SK-N-SH treated with all-trans-retinoic acid at 6 μM for 48 hours (cell line): ENCODE results near the gene ANKRD28.
"Not testable (repeated sequence)": the region's sequence is repeated elsewhere in the genome, so short reads cannot be mapped to it uniquely, and the experiment has no call there.

Experiments used
- ATAC-seq: fragments of 200-7000 bp; cut with Tn5 transposase; 3 replicates; pipeline ENCODE4 v1.9.1; 2020; ENCODE audit warnings: mild to moderate bottlenecking, moderate library complexity
- BACH2 ChIP-seq: fragments of 250-450 bp; sonication (Bioruptor Pico); IDR thresholded peaks from 2 replicates; pipeline ENCODE4 v1.9.0; 2021; ENCODE audit warnings: mild to moderate bottlenecking, borderline replicate concordance
- CSDC2 ChIP-seq: fragments of 250-450 bp; sonication (Bioruptor Pico); IDR thresholded peaks from 2 replicates; pipeline ENCODE4 v1.5.0; 2020; ENCODE audit warnings: mild to moderate bottlenecking, moderate library complexity
- CSRNP3 ChIP-seq: fragments of 250-450 bp; sonication (Bioruptor Pico); IDR thresholded peaks from 2 replicates; pipeline ENCODE4 v1.5.1; 2021; ENCODE audit warnings: mild to moderate bottlenecking, moderate library complexity
- GLIS3 ChIP-seq: fragments of 250-450 bp; sonication (Bioruptor Pico); IDR thresholded peaks from 2 replicates; pipeline ENCODE4 v1.5.0; 2020; ENCODE audit warnings: mild to moderate bottlenecking, moderate library complexity
- ISL1 ChIP-seq: fragments of 250-450 bp; sonication (Bioruptor Pico); IDR thresholded peaks from 2 replicates; pipeline ENCODE4 v2.1.2; 2022; ENCODE audit warnings: mild to moderate bottlenecking, moderate library complexity
- TCF4 ChIP-seq: fragments of 250-450 bp; sonication (Bioruptor Pico); IDR thresholded peaks from 2 replicates; pipeline ENCODE4 v1.8.0; 2021; ENCODE audit warnings: mild to moderate bottlenecking, moderate library complexity, borderline replicate concordance
- ZC3H10 ChIP-seq: fragments of 250-450 bp; sonication (Bioruptor Pico); IDR thresholded peaks from 2 replicates; pipeline ENCODE4 v1.5.1; 2021; ENCODE audit warnings: mild to moderate bottlenecking, moderate library complexity
- ZFP3 ChIP-seq: fragments of 250-450 bp; sonication (Bioruptor Pico); IDR thresholded peaks from 2 replicates; pipeline ENCODE4 v1.5.0; 2020; ENCODE audit warnings: mild to moderate bottlenecking, moderate library complexity
- ZFP30 ChIP-seq: fragments of 450-650 bp; formaldehyde crosslinking; IDR thresholded peaks from 2 replicates; pipeline ENCODE4 v1.5.0; 2022; ENCODE audit warnings: mild to moderate bottlenecking, moderate library complexity
- ZNF8 ChIP-seq: fragments of 450-650 bp; formaldehyde crosslinking; IDR thresholded peaks from 2 replicates; pipeline ENCODE4 v1.5.0; 2020; ENCODE audit warnings: mild to moderate bottlenecking, moderate library complexity
- TF ChIP-seq, protein P1 (sequence below): fragments of 250-450 bp; sonication (Bioruptor Pico); IDR thresholded peaks from 2 replicates; pipeline ENCODE4 v1.8.0; 2021; ENCODE audit warnings: low read depth, mild to moderate bottlenecking, moderate library complexity, borderline replicate concordance

Gene ANKRD28

DNA sequence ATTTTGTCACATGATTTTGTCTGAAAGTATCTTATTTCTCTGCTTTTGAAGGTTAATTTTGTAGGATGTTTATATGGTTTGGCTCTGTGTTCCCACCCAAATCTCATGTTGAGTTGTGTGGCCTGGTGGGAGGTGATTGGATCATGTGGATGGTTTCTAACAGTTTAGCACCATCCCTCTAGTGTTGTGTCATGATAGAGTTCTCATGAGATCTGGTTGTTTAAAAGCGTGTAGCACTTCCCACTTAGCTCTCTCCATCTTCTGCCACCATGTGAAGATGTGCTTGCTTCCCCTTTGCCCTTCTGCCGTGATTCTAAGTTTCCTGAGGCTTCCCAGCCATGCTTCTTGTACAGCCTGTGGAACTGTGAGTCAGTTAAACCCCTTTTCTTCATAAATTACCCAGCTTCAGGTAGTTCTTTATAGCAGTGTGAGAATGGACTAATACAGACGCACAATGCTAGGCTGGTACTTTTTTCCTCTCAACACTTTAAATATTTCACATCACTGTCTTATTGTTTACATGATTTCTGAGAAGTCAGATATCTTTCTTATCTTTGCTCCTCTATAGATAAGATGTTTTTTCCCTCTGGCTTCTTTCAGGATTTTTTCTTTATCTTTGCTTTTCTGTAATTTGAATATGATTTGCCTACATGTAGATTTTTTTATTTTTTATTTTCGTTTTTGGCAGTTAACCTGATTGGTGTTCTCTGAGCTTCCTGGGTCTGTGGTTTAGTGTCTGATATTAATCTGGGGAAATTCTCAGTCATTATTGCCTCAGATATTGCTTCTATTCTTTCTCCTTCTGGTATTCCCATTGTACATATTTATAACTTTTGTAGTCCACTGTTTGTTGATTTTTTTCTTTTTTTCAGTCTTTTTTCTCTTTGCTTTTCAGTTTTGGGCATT lies 174.0 kb downstream of the ANKRD28 start:
- ATAC-seq = no peak
- TF ChIP-seq ISL1 (no peak), ZFP30 (CRISPR knock-in tag) (no peak), ZC3H10 (CRISPR knock-in tag) (no peak), TCF4 (CRISPR knock-in tag) (no peak), GLIS3 (CRISPR knock-in tag) (no peak), CSRNP3 (CRISPR knock-in tag) (no peak), ZFP3 (no peak), BACH2 (CRISPR knock-in tag) (no peak), ZNF8 (CRISPR knock-in tag) (no peak), CSDC2 (CRISPR knock-in tag) (no peak)
- TF ChIP-seq, protein P1, sequence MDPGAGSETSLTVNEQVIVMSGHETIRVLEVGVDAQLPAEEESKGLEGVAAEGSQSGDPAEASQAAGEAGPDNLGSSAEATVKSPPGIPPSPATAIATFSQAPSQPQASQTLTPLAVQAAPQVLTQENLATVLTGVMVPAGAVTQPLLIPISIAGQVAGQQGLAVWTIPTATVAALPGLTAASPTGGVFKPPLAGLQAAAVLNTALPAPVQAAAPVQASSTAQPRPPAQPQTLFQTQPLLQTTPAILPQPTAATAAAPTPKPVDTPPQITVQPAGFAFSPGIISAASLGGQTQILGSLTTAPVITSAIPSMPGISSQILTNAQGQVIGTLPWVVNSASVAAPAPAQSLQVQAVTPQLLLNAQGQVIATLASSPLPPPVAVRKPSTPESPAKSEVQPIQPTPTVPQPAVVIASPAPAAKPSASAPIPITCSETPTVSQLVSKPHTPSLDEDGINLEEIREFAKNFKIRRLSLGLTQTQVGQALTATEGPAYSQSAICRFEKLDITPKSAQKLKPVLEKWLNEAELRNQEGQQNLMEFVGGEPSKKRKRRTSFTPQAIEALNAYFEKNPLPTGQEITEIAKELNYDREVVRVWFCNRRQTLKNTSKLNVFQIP (CRISPR knock-in tag) = no peak

DNA sequence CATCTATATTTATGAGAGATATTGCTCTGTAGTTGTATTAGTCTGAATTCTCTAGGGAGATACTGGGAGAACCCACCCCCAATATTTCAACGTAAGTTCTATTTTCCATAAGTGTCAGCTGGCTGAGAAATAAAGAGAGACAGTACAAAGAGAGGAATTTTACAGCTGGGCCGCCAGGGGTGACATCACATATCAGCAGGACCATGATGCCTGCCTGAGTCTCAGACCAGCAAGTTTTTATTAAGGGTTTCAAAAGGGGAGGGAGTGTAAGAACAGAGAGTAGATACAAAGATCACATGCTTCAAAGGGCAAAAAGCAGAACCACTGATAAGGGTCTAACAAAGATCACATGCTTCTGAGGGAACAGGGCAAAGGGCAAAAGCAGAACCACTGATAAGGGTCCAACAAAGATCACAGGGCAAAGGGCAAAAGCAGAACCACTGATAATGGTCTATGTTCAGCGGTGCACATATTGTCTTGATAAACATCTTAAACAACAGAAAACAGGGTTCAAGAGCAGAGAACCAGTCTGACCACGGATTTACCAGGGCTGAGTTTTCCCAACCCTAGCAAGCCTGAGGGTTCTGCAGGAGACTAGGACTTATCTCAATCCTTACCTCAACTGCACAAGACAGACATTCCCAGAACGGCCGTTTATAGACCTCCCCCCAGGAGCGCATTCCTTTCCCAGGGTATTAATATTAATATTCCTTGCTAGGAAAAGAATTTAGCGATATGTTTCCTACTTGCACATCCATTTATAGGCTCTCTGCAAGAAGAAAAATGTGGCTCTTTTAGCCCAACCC lies 177.9 kb downstream of the ANKRD28 start:
- ATAC-seq = not testable (repeated sequence)
